Epithelial cell of esophagus (primary cell): ENCODE results near the gene GSTO2.

Experiments used
- DNase-seq: peaks from one replicate; pipeline ENCODE4 v3.0.0; 2010; ENCODE audit warnings: low read depth
- H3K4me3 ChIP-seq: 2 replicates; pipeline ENCODE4 v1.5.1; 2011; ENCODE audit warnings: mild to moderate bottlenecking, low read length, control low read depth
- TF ChIP-seq, protein P1 (sequence below): IDR thresholded peaks from 2 replicates; pipeline ENCODE4 v1.5.1; 2011; ENCODE audit warnings: low read depth, mild to moderate bottlenecking, low read length, control low read depth, inconsistent platforms; ENCODE audit not compliant: insufficient read depth; ENCODE audit errors: missing control alignments

The GSTO2 gene

DNA sequence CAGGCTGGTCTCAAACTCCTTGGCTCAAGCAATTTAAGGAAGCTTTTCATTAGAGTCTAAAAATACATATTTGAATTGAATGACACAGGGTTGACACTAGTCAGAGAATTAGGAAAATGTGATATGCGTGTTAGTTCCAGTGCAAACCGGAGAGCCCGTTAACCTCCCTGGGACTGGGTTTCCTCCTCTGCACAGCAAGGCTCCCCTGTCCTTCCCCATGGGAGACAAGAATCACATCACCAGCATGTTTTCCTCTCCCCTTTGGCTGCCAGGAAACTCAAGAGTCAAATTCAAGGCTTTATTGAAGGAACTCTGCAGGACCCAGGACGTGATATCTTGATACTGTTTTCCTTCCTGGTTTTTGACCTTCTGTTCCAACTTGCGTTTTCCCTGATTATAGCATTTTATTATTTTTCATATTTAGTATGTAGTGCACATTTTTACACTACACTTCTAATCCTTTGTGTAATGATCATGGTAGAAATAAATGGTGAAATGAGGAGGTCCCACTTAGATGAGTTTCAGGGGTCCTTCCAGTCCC, 24.9 kb downstream of the GSTO2 start:
- no peak overlapping the region for H3K4me3 ChIP-seq
- no peak for DNase-seq
- TF ChIP-seq, protein P1, sequence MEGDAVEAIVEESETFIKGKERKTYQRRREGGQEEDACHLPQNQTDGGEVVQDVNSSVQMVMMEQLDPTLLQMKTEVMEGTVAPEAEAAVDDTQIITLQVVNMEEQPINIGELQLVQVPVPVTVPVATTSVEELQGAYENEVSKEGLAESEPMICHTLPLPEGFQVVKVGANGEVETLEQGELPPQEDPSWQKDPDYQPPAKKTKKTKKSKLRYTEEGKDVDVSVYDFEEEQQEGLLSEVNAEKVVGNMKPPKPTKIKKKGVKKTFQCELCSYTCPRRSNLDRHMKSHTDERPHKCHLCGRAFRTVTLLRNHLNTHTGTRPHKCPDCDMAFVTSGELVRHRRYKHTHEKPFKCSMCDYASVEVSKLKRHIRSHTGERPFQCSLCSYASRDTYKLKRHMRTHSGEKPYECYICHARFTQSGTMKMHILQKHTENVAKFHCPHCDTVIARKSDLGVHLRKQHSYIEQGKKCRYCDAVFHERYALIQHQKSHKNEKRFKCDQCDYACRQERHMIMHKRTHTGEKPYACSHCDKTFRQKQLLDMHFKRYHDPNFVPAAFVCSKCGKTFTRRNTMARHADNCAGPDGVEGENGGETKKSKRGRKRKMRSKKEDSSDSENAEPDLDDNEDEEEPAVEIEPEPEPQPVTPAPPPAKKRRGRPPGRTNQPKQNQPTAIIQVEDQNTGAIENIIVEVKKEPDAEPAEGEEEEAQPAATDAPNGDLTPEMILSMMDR = no peak

DNA sequence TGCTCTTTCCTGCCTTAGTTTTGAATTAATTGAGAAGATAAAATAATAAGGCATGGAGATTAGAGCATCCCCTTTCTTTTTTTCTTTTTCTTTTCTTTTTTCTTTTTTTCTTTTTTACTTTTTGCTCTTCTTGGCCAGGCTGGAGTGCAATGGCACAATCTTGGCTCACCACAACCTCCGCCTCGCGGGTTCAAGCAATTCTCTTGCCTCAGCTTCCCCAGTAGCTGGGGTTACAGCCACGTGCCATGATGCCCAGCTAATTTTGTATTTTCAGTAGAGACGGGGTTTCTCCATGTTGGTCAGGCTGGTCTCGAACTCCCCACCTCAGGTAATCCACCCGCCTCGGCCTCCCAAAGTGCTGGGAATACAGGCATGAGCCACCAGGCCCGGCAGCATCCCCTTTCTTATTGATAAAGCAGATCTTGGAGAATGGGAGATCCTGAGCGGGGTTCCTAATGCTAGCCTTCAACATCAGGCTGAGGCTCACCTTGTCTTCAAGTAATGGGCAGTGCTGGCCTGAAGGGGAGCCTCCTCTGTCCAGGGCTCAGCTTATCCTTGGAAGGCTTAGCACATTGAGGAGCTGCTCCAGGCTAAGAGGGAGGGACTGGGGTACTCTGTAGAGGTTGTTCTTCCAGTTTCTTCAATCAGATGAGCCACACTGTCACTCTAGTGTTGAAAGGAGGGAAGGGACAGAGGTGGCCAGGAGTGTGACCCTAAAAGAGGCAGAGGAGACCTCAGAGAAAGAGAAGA, 27.9 kb downstream of the GSTO2 start:
- no peak for DNase-seq
- no peak overlapping the region for H3K4me3 ChIP-seq
- TF ChIP-seq, protein P1 = no peak

DNA sequence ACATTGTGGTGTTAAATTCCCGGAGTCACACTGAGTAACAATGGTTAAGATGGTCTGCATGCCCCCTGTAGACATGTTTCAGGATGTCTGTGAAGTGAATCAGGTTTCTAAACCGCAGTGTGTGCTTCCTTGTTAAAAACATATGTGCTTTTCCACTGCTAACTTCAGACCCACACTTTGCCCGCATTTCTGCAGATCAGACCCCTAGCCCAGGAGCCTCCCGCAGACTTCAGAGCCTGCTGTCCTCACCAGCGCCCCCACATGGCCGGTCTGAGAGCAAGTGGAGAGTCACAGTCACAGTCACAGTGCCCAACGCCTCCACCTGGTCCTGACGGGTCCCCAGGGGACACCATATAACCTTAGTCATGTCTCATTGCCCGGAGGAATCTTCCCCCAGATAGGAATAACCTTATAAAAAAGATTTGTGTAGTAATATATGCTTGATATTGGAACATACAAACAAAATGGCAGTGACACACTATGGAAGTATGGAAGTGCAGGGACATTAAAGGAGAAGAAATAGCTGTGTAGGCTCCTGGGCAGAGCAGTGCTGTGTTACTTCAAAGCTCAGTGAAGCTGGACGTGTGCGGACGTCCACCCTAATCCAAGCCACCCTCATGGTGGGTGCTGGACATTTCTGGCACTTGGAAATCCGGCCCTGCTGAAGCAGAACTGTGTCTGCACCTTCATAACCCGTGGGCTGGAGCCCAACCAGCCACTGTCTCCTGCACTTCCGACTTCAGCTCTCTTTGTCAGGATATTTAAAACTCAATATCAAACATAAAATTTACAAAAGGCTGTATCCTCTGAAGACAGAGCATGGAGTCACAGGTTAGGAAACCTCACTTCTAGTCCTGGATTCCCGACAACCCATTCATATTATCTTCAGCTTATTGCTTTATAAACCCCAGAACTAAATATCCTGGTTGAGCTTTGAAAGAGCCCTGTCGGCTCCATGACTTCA, 29.0 kb downstream of the GSTO2 start:
- no peak overlapping the region for H3K4me3 ChIP-seq
- TF ChIP-seq, protein P1 = peak; percentile 54
- DNase-seq = no peak

DNA sequence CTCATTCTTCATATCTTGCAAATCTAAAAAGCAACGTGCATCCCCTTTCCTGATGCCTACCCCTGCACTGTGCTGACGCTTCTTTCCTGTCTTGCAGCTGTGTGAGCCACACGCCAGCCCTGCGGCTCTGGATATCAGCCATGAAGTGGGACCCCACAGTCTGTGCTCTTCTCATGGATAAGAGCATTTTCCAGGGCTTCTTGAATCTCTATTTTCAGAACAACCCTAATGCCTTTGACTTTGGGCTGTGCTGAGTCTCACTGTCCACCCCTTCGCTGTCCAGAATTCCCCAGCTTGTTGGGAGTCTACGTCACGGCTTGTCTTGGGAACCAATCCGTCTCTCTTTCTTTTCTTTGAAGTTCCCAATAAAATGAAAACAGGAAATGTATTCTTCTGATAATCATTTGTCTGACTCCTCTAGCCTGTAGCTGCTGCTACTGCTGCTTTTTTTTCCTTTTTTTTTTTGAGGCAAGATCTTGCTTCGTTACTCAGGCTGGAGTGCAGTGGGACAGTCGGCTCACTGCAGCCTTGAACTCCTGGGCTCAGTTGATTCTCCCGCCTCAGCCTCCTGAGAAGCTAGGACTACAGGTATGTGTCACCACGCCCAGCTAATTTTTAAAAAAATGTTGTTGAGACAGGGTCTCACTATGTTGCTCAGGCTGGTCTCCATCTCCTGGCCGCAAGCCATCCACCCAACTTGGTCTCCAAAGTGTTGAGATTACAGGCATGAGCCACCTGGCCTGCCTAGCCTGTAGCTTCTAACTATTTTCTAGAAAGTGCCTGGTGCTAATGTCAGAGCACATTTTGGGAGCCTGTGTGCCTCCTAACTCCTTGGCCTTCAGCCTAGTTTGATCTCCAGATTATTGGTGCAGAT, 30.3 kb downstream of the GSTO2 start:
- H3K4me3 ChIP-seq = no peak overlapping the region
- TF ChIP-seq, protein P1 = no peak
- DNase-seq = no peak

DNA sequence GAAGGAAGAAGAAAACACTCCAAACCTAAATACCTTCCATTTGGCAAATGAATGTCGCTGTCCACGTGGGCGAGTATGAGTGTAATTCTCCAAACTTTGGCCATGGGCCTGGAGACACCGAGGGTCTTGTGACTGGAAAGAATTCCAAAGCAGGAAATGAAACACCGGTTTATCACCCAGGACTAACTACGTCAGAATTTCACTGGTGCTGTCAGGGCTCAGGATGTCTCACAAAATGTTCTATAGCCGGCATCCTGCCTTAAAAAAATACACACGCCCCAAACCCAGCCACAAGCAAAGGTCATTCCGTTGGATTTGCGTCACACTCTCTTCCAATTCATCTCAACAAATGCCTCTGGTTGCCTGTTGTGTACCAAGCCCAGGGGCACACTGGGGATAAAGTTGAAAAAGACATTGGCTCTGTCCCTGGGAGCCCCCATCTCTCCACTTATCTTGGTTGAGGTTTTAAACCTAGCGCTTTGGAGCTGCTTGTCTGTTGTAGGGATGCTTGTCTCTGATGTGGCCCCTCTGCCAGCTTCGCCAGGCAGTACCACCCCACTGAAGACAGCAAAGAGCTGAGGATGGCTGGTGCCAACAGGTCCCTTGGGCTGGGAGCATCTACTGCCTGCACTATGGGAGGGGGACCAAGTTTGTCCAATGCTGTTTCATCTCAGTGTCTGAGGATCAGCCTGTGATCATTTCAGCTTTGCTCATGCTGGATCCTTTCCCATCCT, 31.2 kb downstream of the GSTO2 start:
- DNase-seq = no peak
- no peak overlapping the region for H3K4me3 ChIP-seq
- TF ChIP-seq, protein P1 = no peak

DNA sequence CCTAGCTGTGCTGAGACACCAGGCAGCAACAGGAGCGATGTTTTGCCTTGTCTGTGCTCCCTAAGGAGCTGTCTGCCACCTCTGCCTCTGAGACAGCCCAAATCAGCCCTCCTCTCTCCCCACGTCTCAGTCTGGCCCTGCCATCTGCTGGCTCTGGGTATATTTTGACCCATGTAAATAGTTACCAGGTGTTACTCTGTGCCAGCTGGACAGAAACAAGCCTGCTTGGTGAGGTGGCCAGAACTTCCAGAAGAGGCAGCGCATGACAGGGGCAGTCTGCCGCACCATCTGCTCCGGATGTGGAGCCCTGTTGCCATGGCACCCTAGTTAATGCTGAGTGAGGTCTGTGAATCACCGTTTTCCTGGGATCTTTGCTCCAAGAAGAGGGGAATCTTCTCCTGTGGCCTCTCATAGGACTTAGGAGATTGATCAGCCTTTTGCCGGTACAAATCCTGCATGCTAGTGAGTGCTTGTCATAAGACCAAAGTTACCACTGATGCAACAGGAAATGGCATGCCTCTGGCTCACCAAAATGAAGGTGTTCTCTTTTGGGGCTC, 31.8 kb downstream of the GSTO2 start:
- H3K4me3 ChIP-seq = no peak overlapping the region
- DNase-seq = peak; percentile 89
- TF ChIP-seq, protein P1 = no peak
